GM12878 (cell line): ENCODE results near the gene CORO1C. TPM values are rescaled to one million over a fixed set of nuclear protein-coding genes. Genes with fewer than 3 reads are reported as not detected.

Source experiments
- ATAC-seq: fragments of 200-7000 bp; cut with Tn5 transposase; 3 replicates; pipeline ENCODE4 v1.9.1; 2020; ENCODE audit warnings: mild to moderate bottlenecking, moderate library complexity
- BruUV-seq: library from RNA; stranded (reverse); fragments of 400-500 nt; replicated peaks from 2 replicates; lab custom pipeline; 2021; lab: Mats Ljungman, UMichigan
- CTCF ChIA-PET: fragments of 300-600 bp; sonication (Branson Sonifier 250); formaldehyde crosslinking; extraction: SDS; loops from one replicate; lab custom pipeline; 2021; ENCODE audit warnings: inconsistent platforms; lab: Yijun Ruan, JAX
- POLR2A ChIA-PET: fragments of 350-600 bp; formaldehyde crosslinking; extraction: SDS; loops from one replicate; lab custom pipeline; 2021; ENCODE audit warnings: inconsistent platforms; lab: Charles Lee
- RAD21 ChIA-PET: fragments of 300-600 bp; sonication (Branson Sonifier 250); formaldehyde crosslinking; loops from one replicate; lab custom pipeline; 2023; ENCODE audit warnings: antibody characterized with exemption; ENCODE audit not compliant: unreplicated experiment; lab: Charles Lee
- SMC1A ChIA-PET: fragments of 300-600 bp; sonication (Branson Sonifier 250); formaldehyde crosslinking; loops from one replicate; lab custom pipeline; 2023; ENCODE audit not compliant: unreplicated experiment, uncharacterized antibody; lab: Charles Lee
- DNase-seq: peaks from one replicate; pipeline ENCODE4 v3.0.0-alpha.2; 2011; ENCODE audit warnings: low read depth, low spot score
- FAIRE-seq: peaks from 3 replicates; lab custom pipeline; 2011; peaks lifted over from hg19 to GRCh38; lab: Jason Lieb, UNC
- H2AFZ ChIP-seq: 2 replicates; pipeline ENCODE4 v1.6.0; 2011; ENCODE audit warnings: low read depth, low read length, control low read depth; ENCODE audit not compliant: control insufficient read depth
- H3K27ac ChIP-seq: 2 replicates; pipeline ENCODE4 v1.5.1; 2011; ENCODE audit warnings: control low read depth; ENCODE audit not compliant: control insufficient read depth, insufficient read depth
- H3K27me3 ChIP-seq, 2 experiments: replicated peaks in 1 of 2; 2 replicates each; pipeline versions ENCODE4 v1.6.0 to v1.6.1; 2011; ENCODE audit warnings: low read length in 1 of 2; ENCODE audit not compliant: control insufficient read depth in 2 of 2, insufficient read depth in 2 of 2
- H3K36me3 ChIP-seq, 2 experiments: 2 replicates each; pipeline ENCODE4 v1.5.1; 2011; ENCODE audit warnings: low read length in 1 of 2; ENCODE audit not compliant: control insufficient read depth in 2 of 2, insufficient read depth in 2 of 2
- H3K4me1 ChIP-seq: 2 replicates; pipeline ENCODE4 v1.6.1; 2011; ENCODE audit warnings: mild to moderate bottlenecking, low read length, moderate library complexity, mixed read lengths; ENCODE audit not compliant: control insufficient read depth, insufficient read depth
- H3K4me2 ChIP-seq: 2 replicates; pipeline ENCODE4 v1.6.0; 2011; ENCODE audit warnings: control low read depth; ENCODE audit not compliant: control insufficient read depth, insufficient read depth
- H3K4me3 ChIP-seq: fragments of 200-600 bp; sonication (generic); 2 replicates; pipeline ENCODE4 v1.5.1; 2016
- H3K79me2 ChIP-seq: 2 replicates; pipeline ENCODE4 v1.6.0; 2011; ENCODE audit warnings: low read length; ENCODE audit not compliant: control insufficient read depth, insufficient read depth
- H3K9ac ChIP-seq: 2 replicates; pipeline ENCODE4 v1.8.0; 2011; ENCODE audit warnings: low read length, control low read depth, mixed read lengths; ENCODE audit not compliant: control insufficient read depth, insufficient read depth
- H3K9me3 ChIP-seq: replicated peaks from 3 replicates; pipeline ENCODE4 v1.5.1; 2011; ENCODE audit warnings: mild to moderate bottlenecking, low read length; ENCODE audit not compliant: control insufficient read depth, insufficient read depth
- H4K20me1 ChIP-seq: 2 replicates; pipeline ENCODE4 v1.6.0; 2011; ENCODE audit not compliant: control insufficient read depth, insufficient read depth
- CBFB ChIP-seq: IDR thresholded peaks from 2 replicates; pipeline ENCODE4 v1.6.1; 2016; ENCODE audit warnings: antibody characterized with exemption, low read depth
- HDAC2 ChIP-seq: fragments of 200-600 bp; sonication (generic); IDR thresholded peaks from 2 replicates; pipeline ENCODE4 v1.6.1; 2017
- JUND ChIP-seq: IDR thresholded peaks from 2 replicates; pipeline ENCODE4 v1.6.1; 2012; ENCODE audit warnings: low read depth, mild to moderate bottlenecking, low read length, improper control_type of control experiment, moderate library complexity
- MTA2 ChIP-seq: fragments of 450-650 bp; IDR thresholded peaks from 2 replicates; pipeline ENCODE4 v1.6.1; 2016; ENCODE audit warnings: low read depth, mild to moderate bottlenecking, moderate library complexity
- NBN ChIP-seq: fragments of 450-650 bp; IDR thresholded peaks from 2 replicates; pipeline ENCODE4 v1.6.1; 2016
- PML ChIP-seq: IDR thresholded peaks from 2 replicates; pipeline ENCODE4 v1.6.1; 2012; ENCODE audit warnings: low read length, inconsistent platforms
- RELA ChIP-seq: fragments of 450-650 bp; IDR thresholded peaks from 2 replicates; pipeline ENCODE4 v1.8.0; 2014; ENCODE audit warnings: borderline replicate concordance; ENCODE audit not compliant: partially characterized antibody
- SMAD5 ChIP-seq: IDR thresholded peaks from 2 replicates; pipeline ENCODE4 v1.6.1; 2016; ENCODE audit warnings: antibody characterized with exemption, low read depth
- STAT1 ChIP-seq: fragments of 450-650 bp; conservative IDR thresholded peaks from 2 replicates; pipeline ENCODE4 v1.6.1; 2014; ENCODE audit warnings: antibody characterized with exemption, mild to moderate bottlenecking
- TCF3 ChIP-seq: IDR thresholded peaks from 2 replicates; pipeline ENCODE4 v1.6.1; 2012; ENCODE audit warnings: low read depth, mild to moderate bottlenecking, low read length, borderline replicate concordance; ENCODE audit not compliant: insufficient read depth
- WGBS: methylation state at CpG from one replicate; pipeline ENCODE4 v1.1.6; 2016; ENCODE audit warnings: low lambda C conversion rate; ENCODE audit not compliant: insufficient replicate concordance, insufficient coverage; ENCODE audit errors: missing lambda C conversion rate; 5-methylcytosine and 5-hydroxymethylcytosine counted together
- in situ Hi-C: fragments of 300-500 bp; cut with MboI; formaldehyde crosslinking; loops from 9 replicates; pipeline ENCODE4 v1.14.3; 2018; ENCODE audit warnings: mixed read lengths
- intact Hi-C: fragments of 100-400 bp; cut with micrococcal nuclease; formaldehyde crosslinking; loops from one replicate; pipeline ENCODE4 v1.14.2; 2022; ENCODE audit not compliant: unreplicated experiment
- polyA plus RNA-seq, 11 experiments: library from polyadenylated mRNA; depleted of rRNA in 4 of 11; unstranded in 6 of 11; stranded (reverse) in 5 of 11; fragments of >200 nt; fragmentation: Nextera tagmentation in 4 of 11; fragmentation: Illumina TruSeq in 1 of 11; extraction: Ambion mirVana in 4 of 11; extraction: Trizol in 1 of 11; gene quantifications; 1 replicate in 1 of 11; 2 replicates in 10 of 11; pipeline versions ENCODE4 v1.2.1 to v1.2.3, GENCODE V29; 2011 to 2016; ENCODE audit warnings: inconsistent platforms in 2 of 11, missing spikeins in 2 of 11, low read depth in 1 of 11
- total RNA-seq, 4 experiments: library from RNA; depleted of rRNA in 3 of 4; stranded (reverse); fragments of >200 nt in 3 of 4; fragmentation: Illumina TruSeq in 1 of 4; extraction: Trizol in 1 of 4; gene quantifications; 2 replicates each; pipeline versions ENCODE4 v1.2.1 to v1.2.3, GENCODE V29; 2013 to 2021
- TF ChIP-seq, protein P1 (sequence below): fragments of 450-650 bp; formaldehyde crosslinking; IDR thresholded peaks from 2 replicates; pipeline ENCODE4 v1.4.0; 2022; ENCODE audit warnings: mild to moderate bottlenecking, moderate library complexity
- TF ChIP-seq, protein P2 (sequence below): fragments of 150-350 bp; IDR thresholded peaks from 2 replicates; pipeline ENCODE4 v1.6.1; 2014; ENCODE audit warnings: mild to moderate bottlenecking, low read depth, low read length
- TF ChIP-seq, protein P3 (sequence below): fragments of 450-650 bp; IDR thresholded peaks from 2 replicates; pipeline ENCODE4 v1.6.1; 2018; ENCODE audit warnings: mild to moderate bottlenecking, low read depth, moderate library complexity; ENCODE audit not compliant: partially characterized antibody
- TF ChIP-seq, protein P4 (sequence below): fragments of 450-650 bp; formaldehyde crosslinking; IDR thresholded peaks from 2 replicates; pipeline ENCODE4 v1.4.0; 2020; ENCODE audit warnings: mild to moderate bottlenecking, moderate library complexity

The CORO1C gene
- total and polyA plus RNA-seq, 10 of the 15 experiments (the other 5 are each of a cell fraction or from before 2014, with no cell fraction given) = 52.7 to 254 (median 171) TPM

DNA sequence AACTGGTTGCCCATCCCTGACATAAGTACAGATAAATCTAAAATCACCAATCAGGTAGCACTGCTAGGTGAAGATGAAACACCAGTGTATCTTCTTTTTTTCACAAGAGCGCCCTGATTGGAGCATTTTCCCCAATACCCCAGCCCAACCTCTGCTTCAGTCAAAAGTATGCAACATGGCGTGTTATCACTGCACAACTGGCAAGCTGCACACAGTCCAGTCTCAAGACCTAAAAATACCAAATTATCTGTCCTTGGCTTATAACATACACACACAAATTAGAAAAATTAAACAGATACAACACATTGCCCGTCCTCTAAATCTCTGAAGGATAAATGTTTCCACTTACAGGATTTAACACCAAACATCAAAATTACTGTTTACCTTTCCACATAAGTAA is 77.4 kb downstream of the CORO1C start:
- no peak for DNase-seq
- Histone ChIP-seq H3K9ac (no peak overlapping the region), H3K4me3 (no peak overlapping the region), H2AFZ (no peak overlapping the region), H3K9me3 (no peaks in the 10 kb centered on the region), H4K20me1 (no peaks in the 10 kb centered on the region), H3K4me1 (no peaks in the 10 kb centered on the region), H3K36me3 (peaks cover 16 to 42% of the 10 kb centered on the region in 2 experiments), H3K27me3 (no peaks in the 10 kb centered on the region), H3K79me2 (no peaks in the 10 kb centered on the region), H3K27ac (no peak overlapping the region), H3K4me2 (no peak overlapping the region)
- ChIA-PET SMC1A (interaction anchor here (1.1 to 6.5 kb wide), 7 partner anchors 9 to 170 kb away, joined by 3 to 41 read pairs (median 5); no protein-coding TSS in a partner anchor), POLR2A (interaction anchor here (1.0 kb wide), 2 partner anchors 10 to 172 kb away, joined by 3 to 5 read pairs; no protein-coding TSS in a partner anchor), CTCF (interaction anchor here (0.8 to 1.6 kb wide), 5 partner anchors 7 to 296 kb away, joined by 3 to 6 read pairs (median 4); no protein-coding TSS in a partner anchor), RAD21 (interaction anchor here (1.0 to 1.6 kb wide), 3 partner anchors 10 to 16 kb away, joined by 3 to 11 read pairs (median 3); no protein-coding TSS in a partner anchor)
- BruUV-seq = no TSS peak
- WGBS = 96% methylated on average over 3 of the region's 3 CpGs
- no peak for ATAC-seq
- in situ Hi-C loops = no loop called here
- FAIRE-seq = no peak
- intact Hi-C loops = no loop called here
- TF ChIP-seq, protein P1, sequence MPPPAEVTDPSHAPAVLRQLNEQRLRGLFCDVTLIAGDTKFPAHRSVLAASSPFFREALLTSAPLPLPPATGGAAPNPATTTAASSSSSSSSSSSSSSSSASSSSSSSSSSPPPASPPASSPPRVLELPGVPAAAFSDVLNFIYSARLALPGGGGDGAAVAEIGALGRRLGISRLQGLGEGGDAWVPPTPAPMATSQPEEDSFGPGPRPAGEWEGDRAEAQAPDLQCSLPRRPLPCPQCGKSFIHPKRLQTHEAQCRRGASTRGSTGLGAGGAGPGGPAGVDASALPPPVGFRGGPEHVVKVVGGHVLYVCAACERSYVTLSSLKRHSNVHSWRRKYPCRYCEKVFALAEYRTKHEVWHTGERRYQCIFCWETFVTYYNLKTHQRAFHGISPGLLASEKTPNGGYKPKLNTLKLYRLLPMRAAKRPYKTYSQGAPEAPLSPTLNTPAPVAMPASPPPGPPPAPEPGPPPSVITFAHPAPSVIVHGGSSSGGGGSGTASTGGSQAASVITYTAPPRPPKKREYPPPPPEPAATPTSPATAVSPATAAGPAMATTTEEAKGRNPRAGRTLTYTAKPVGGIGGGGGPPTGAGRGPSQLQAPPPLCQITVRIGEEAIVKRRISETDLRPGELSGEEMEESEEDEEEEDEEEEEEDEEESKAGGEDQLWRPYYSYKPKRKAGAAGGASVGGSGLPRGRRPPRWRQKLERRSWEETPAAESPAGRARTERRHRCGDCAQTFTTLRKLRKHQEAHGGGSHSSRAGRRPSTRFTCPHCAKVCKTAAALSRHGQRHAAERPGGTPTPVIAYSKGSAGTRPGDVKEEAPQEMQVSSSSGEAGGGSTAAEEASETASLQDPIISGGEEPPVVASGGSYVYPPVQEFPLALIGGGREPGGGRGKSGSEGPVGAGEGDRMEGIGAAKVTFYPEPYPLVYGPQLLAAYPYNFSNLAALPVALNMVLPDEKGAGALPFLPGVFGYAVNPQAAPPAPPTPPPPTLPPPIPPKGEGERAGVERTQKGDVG = no peak
- TF ChIP-seq TCF3 (no peak), RELA (no peak), JUND (no peak), HDAC2 (no peak), NBN (no peak), PML (no peak), SMAD5 (no peak), CBFB (no peak), STAT1 (no peak), MTA2 (no peak)
- TF ChIP-seq, protein P2, sequence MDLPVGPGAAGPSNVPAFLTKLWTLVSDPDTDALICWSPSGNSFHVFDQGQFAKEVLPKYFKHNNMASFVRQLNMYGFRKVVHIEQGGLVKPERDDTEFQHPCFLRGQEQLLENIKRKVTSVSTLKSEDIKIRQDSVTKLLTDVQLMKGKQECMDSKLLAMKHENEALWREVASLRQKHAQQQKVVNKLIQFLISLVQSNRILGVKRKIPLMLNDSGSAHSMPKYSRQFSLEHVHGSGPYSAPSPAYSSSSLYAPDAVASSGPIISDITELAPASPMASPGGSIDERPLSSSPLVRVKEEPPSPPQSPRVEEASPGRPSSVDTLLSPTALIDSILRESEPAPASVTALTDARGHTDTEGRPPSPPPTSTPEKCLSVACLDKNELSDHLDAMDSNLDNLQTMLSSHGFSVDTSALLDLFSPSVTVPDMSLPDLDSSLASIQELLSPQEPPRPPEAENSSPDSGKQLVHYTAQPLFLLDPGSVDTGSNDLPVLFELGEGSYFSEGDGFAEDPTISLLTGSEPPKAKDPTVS = no peak
- TF ChIP-seq, protein P3, sequence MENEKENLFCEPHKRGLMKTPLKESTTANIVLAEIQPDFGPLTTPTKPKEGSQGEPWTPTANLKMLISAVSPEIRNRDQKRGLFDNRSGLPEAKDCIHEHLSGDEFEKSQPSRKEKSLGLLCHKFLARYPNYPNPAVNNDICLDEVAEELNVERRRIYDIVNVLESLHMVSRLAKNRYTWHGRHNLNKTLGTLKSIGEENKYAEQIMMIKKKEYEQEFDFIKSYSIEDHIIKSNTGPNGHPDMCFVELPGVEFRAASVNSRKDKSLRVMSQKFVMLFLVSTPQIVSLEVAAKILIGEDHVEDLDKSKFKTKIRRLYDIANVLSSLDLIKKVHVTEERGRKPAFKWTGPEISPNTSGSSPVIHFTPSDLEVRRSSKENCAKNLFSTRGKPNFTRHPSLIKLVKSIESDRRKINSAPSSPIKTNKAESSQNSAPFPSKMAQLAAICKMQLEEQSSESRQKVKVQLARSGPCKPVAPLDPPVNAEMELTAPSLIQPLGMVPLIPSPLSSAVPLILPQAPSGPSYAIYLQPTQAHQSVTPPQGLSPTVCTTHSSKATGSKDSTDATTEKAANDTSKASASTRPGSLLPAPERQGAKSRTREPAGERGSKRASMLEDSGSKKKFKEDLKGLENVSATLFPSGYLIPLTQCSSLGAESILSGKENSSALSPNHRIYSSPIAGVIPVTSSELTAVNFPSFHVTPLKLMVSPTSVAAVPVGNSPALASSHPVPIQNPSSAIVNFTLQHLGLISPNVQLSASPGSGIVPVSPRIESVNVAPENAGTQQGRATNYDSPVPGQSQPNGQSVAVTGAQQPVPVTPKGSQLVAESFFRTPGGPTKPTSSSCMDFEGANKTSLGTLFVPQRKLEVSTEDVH = no peak
- TF ChIP-seq, protein P4, sequence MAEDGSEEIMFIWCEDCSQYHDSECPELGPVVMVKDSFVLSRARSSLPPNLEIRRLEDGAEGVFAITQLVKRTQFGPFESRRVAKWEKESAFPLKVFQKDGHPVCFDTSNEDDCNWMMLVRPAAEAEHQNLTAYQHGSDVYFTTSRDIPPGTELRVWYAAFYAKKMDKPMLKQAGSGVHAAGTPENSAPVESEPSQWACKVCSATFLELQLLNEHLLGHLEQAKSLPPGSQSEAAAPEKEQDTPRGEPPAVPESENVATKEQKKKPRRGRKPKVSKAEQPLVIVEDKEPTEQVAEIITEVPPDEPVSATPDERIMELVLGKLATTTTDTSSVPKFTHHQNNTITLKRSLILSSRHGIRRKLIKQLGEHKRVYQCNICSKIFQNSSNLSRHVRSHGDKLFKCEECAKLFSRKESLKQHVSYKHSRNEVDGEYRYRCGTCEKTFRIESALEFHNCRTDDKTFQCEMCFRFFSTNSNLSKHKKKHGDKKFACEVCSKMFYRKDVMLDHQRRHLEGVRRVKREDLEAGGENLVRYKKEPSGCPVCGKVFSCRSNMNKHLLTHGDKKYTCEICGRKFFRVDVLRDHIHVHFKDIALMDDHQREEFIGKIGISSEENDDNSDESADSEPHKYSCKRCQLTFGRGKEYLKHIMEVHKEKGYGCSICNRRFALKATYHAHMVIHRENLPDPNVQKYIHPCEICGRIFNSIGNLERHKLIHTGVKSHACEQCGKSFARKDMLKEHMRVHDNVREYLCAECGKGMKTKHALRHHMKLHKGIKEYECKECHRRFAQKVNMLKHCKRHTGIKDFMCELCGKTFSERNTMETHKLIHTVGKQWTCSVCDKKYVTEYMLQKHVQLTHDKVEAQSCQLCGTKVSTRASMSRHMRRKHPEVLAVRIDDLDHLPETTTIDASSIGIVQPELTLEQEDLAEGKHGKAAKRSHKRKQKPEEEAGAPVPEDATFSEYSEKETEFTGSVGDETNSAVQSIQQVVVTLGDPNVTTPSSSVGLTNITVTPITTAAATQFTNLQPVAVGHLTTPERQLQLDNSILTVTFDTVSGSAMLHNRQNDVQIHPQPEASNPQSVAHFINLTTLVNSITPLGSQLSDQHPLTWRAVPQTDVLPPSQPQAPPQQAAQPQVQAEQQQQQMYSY (CRISPR knock-in tag) = no peak
